PC-3 (cell line): ENCODE data around the gene PLCL1.

Experiments used
- EZH2 ChIP-seq: fragments of 300-600 bp; sonication (generic); IDR thresholded peaks from one replicate; pipeline ENCODE4 v1.6.1; 2017; ENCODE audit warnings: antibody characterized with exemption, mild to moderate bottlenecking, low read length; ENCODE audit not compliant: unreplicated experiment
- EZH2phosphoT487 ChIP-seq: fragments of 300-600 bp; sonication (generic); IDR thresholded peaks from 2 replicates; pipeline ENCODE4 v1.6.1; 2018; ENCODE audit warnings: mild to moderate bottlenecking, antibody characterized with exemption, low read length, borderline replicate concordance
- TF ChIP-seq, protein P1 (sequence below): fragments of 300-600 bp; sonication (generic); conservative IDR thresholded peaks from 2 replicates; pipeline ENCODE4 v1.5.1; 2017; ENCODE audit warnings: antibody characterized with exemption, low read depth, mild to moderate bottlenecking, low read length

DNA sequence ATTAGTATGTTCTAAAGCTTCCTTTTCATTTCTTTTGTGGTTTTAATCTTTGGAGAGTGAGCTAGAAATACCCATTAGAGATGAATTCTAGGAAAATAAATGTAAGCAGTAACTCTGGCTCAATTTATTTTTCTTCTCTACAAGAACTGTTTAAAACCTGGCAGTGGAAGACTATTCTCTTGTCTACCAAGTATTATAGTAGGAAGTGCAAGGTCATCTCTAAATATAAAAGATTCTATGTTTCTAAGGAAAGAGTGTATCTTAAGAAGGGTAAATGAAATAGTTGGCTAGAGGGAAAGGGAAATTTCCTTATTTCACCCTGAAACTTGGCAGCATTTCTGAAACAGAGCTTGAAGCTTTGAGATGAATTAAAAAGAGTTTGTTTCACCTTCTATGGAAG is 35.5 kb downstream of the PLCL1 start:
- TF ChIP-seq, protein P1, sequence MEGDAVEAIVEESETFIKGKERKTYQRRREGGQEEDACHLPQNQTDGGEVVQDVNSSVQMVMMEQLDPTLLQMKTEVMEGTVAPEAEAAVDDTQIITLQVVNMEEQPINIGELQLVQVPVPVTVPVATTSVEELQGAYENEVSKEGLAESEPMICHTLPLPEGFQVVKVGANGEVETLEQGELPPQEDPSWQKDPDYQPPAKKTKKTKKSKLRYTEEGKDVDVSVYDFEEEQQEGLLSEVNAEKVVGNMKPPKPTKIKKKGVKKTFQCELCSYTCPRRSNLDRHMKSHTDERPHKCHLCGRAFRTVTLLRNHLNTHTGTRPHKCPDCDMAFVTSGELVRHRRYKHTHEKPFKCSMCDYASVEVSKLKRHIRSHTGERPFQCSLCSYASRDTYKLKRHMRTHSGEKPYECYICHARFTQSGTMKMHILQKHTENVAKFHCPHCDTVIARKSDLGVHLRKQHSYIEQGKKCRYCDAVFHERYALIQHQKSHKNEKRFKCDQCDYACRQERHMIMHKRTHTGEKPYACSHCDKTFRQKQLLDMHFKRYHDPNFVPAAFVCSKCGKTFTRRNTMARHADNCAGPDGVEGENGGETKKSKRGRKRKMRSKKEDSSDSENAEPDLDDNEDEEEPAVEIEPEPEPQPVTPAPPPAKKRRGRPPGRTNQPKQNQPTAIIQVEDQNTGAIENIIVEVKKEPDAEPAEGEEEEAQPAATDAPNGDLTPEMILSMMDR: no peak
- TF ChIP-seq EZH2 (no peak), EZH2phosphoT487 (no peak)
